HEK293T (cell line): Measurements from ENCODE around the gene TPK1.
A peak's percentile ranks its signal among the peaks of the same experiment; 100 is the strongest.

Experiments used
- CTCF ChIA-PET: fragments of 350-600 bp; formaldehyde crosslinking; extraction: SDS; loops from one replicate; lab custom pipeline; 2021; ENCODE audit warnings: antibody characterized with exemption, inconsistent platforms; lab: Yijun Ruan, JAX
- POLR2A ChIA-PET: fragments of 350-600 bp; formaldehyde crosslinking; extraction: SDS; loops from one replicate; lab custom pipeline; 2020; ENCODE audit warnings: antibody characterized with exemption, inconsistent platforms; lab: Yijun Ruan, JAX
- DNase-seq: peaks from one replicate; pipeline ENCODE4 v3.0.0; 2012; ENCODE audit warnings: mixed read lengths; ENCODE audit errors: extremely low spot score
- ARNT ChIP-seq: fragments of 450-650 bp; IDR thresholded peaks from 2 replicates; pipeline ENCODE4 v1.6.1; 2017; ENCODE audit warnings: mild to moderate bottlenecking
- BHLHE40 ChIP-seq: fragments of 450-650 bp; IDR thresholded peaks from 2 replicates; pipeline ENCODE4 v1.6.1; 2016; ENCODE audit warnings: mild to moderate bottlenecking, moderate library complexity, borderline replicate concordance
- CTBP1 ChIP-seq: fragments of 450-650 bp; IDR thresholded peaks from 2 replicates; pipeline ENCODE4 v1.6.1; 2016; ENCODE audit warnings: borderline replicate concordance
- ELF4 ChIP-seq: fragments of 450-650 bp; IDR thresholded peaks from 2 replicates; pipeline ENCODE4 v1.6.1; 2017; ENCODE audit warnings: antibody characterized with exemption
- FOXA1 ChIP-seq: fragments of 450-650 bp; IDR thresholded peaks from 2 replicates; pipeline ENCODE4 v1.6.1; 2016; ENCODE audit warnings: mild to moderate bottlenecking
- FOXK2 ChIP-seq: fragments of 450-650 bp; IDR thresholded peaks from 2 replicates; pipeline ENCODE4 v1.6.1; 2016; ENCODE audit warnings: mild to moderate bottlenecking
- FOXM1 ChIP-seq: fragments of 450-650 bp; IDR thresholded peaks from 2 replicates; pipeline ENCODE4 v1.6.1; 2017; ENCODE audit warnings: mild to moderate bottlenecking, borderline replicate concordance
- HDGF ChIP-seq: fragments of 450-650 bp; IDR thresholded peaks from 2 replicates; pipeline ENCODE4 v1.6.1; 2017; ENCODE audit warnings: antibody characterized with exemption, borderline replicate concordance
- L3MBTL2 ChIP-seq: fragments of 450-650 bp; conservative IDR thresholded peaks from 2 replicates; pipeline ENCODE4 v1.6.1; 2016; ENCODE audit warnings: mild to moderate bottlenecking
- LEF1 ChIP-seq: fragments of 450-650 bp; IDR thresholded peaks from 2 replicates; pipeline ENCODE4 v1.6.1; 2017; ENCODE audit warnings: mild to moderate bottlenecking, borderline replicate concordance
- NFRKB ChIP-seq: fragments of 450-650 bp; IDR thresholded peaks from 2 replicates; pipeline ENCODE4 v1.6.1; 2016; ENCODE audit warnings: mild to moderate bottlenecking, moderate library complexity
- SP1 ChIP-seq: fragments of 450-650 bp; IDR thresholded peaks from 2 replicates; pipeline ENCODE4 v1.6.1; 2017
- SUZ12 ChIP-seq: fragments of 450-650 bp; IDR thresholded peaks from 2 replicates; pipeline ENCODE4 v1.6.1; 2016; ENCODE audit warnings: mild to moderate bottlenecking
- TARDBP ChIP-seq: fragments of 450-650 bp; IDR thresholded peaks from 2 replicates; pipeline ENCODE4 v1.6.1; 2016
- ZNF384 ChIP-seq: fragments of 450-650 bp; IDR thresholded peaks from 2 replicates; pipeline ENCODE4 v1.6.1; 2016
- TF ChIP-seq, protein P1 (sequence below): fragments of 450-650 bp; IDR thresholded peaks from 2 replicates; pipeline ENCODE4 v1.6.1; 2016

The TPK1 gene

DNA sequence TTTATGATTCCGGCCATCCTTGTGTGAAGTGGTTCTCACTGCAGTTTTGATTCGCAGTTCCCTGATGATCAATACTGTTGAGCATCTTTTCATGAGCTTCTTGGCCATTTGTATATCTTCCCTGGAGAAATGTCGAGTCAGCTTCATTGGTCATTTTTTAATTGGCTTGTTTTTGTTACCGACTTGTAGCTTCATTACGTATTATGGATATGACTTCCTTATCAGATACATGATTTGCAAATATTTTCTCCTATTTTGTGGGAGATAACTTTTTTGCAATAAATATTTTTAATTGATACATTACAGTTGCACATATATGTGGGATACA, 27.4 kb upstream of the TPK1 start:
- POLR2A ChIA-PET = interaction anchor here (0.6 kb wide), 1 partner anchor 27 kb away, joined by 3 read pairs; the partner anchor contains the start of gene TPK1
- CTCF ChIA-PET = no interaction called here
- no peak for TF ChIP-seq FOXK2
- no peak for TF ChIP-seq FOXM1
- no peak for TF ChIP-seq LEF1
- no peak for TF ChIP-seq BHLHE40
- no peak for TF ChIP-seq ELF4
- no peak for TF ChIP-seq FOXA1
- TF ChIP-seq NFRKB = no peak
- TF ChIP-seq L3MBTL2 = no peak
- TF ChIP-seq ARNT = no peak
- TF ChIP-seq SP1 = no peak
- no peak for TF ChIP-seq HDGF
- no peak for TF ChIP-seq TARDBP
- no peak for TF ChIP-seq SUZ12
- TF ChIP-seq CTBP1 = no peak
- TF ChIP-seq ZNF384 = no peak
- TF ChIP-seq, protein P1, sequence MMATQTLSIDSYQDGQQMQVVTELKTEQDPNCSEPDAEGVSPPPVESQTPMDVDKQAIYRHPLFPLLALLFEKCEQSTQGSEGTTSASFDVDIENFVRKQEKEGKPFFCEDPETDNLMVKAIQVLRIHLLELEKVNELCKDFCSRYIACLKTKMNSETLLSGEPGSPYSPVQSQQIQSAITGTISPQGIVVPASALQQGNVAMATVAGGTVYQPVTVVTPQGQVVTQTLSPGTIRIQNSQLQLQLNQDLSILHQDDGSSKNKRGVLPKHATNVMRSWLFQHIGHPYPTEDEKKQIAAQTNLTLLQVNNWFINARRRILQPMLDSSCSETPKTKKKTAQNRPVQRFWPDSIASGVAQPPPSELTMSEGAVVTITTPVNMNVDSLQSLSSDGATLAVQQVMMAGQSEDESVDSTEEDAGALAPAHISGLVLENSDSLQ = no peak
- DNase-seq = no peak

DNA sequence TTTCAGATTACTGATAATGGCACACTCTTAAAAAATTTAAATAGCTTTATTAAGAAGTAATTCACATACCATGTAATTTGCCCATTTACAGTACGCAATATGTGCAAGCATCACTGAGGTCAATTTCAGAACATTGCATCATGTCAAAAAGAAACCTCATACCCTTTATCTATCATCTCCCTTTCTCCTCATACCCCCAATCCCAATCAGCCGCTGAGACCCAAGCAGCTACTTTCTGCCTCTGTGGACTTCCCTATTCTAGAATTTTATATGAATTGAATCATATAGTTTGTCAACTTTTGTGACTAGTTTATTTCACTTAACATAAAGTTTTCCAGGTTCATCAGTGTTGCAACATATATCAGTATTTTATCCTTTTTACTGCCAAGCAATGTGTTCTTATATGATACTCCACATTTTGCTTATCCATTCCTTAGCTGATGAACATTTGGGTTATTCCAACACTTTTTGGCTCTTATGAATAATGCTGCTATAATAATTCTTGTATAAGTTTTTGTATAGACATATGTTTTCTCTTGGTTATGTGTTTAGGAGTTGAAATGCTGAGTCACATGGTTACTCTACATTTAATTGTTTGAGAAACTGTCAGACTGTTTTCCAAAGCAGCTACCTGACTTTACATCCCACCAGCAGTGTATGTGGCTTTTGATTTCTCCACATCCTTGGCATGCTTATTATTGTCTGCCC, 26.9 kb upstream of the TPK1 start:
- ChIA-PET POLR2A (no interaction called here), CTCF (interaction anchor here (0.7 kb wide), 1 partner anchor 986 kb away, joined by 7 read pairs; no protein-coding TSS in a partner anchor)
- TF ChIP-seq SP1 (no peak), NFRKB (no peak), L3MBTL2 (no peak), FOXM1 (no peak), ZNF384 (no peak), FOXK2 (no peak)
- no peak for DNase-seq

DNA sequence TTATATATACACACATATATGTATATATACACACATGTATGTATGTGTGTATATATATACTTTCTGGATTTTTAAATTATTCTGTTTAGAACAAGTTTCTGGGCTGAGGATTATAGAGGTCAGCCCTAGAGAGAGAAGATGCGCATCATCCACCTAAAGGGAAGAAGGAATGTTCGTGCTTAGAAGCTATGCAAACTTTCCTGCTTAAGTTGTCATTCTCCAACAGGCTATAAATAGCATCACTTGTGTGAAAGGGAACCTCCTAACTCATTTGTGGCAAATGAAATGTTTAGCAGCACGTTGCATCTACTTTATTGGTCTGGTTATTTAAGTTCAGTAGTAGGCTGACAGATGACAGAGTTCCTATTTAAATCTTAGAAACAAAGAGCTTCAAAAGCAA, 23.9 kb upstream of the TPK1 start:
- CTCF ChIA-PET = no interaction called here
- no peak for TF ChIP-seq CTBP1
- no peak for TF ChIP-seq L3MBTL2
- TF ChIP-seq LEF1 = no peak
- no peak for TF ChIP-seq FOXK2
- no peak for TF ChIP-seq SP1
- POLR2A ChIA-PET = no interaction called here
- no peak for DNase-seq

DNA sequence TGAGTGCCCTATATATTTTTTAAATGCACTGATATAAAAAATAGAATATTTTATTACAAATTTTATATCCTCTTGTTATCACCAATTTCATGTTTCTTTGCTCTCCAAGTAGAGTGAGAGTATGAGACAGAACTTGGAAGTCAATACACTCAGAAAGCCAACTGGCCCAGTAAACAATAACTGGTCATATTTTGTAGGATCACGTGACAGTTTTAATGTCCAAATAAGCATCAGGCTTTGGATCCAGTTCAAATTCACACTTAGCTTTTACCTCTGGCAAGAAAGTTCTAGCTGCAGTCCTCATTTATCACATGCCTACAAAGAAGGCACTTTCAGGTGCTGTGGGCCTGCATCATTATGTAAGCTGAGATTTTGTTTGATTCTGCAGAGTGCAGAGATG, 21.6 kb upstream of the TPK1 start:
- no peak for TF ChIP-seq FOXA1
- no peak for TF ChIP-seq FOXM1
- TF ChIP-seq LEF1 = no peak
- no peak for TF ChIP-seq NFRKB
- no peak for TF ChIP-seq HDGF
- no peak for TF ChIP-seq SP1
- no peak for TF ChIP-seq ZNF384
- no peak for TF ChIP-seq ARNT
- TF ChIP-seq FOXK2 = no peak
- no peak for TF ChIP-seq SUZ12
- TF ChIP-seq BHLHE40 = no peak
- TF ChIP-seq L3MBTL2 = no peak
- TF ChIP-seq TARDBP = no peak
- TF ChIP-seq CTBP1 = no peak
- DNase-seq = no peak
- ChIA-PET CTCF (no interaction called here), POLR2A (interaction anchor here (1.2 kb wide), 1 partner anchor 22 kb away, joined by 3 read pairs; the partner anchor contains the start of gene TPK1)

- peak; percentile 58 for DNase-seq
- TF ChIP-seq, protein P1 = no peak
- TF ChIP-seq BHLHE40 = no peak
- POLR2A ChIA-PET = no interaction called here
- CTCF ChIA-PET = interaction anchor here (0.6 to 1.0 kb wide), 3 partner anchors 19 to 469 kb away, joined by 3 to 4 read pairs (median 3); partner anchors contain the start of gene TPK1
Measured at GRCh38 chr7:144854839-144855424, 19.1 kb upstream of the TPK1 start.

- POLR2A ChIA-PET = no interaction called here
- no peak for TF ChIP-seq FOXA1
- DNase-seq = no peak
- CTCF ChIA-PET = no interaction called here
Measured at GRCh38 chr7:144853542-144853941, 17.7 kb upstream of the TPK1 start.

DNA sequence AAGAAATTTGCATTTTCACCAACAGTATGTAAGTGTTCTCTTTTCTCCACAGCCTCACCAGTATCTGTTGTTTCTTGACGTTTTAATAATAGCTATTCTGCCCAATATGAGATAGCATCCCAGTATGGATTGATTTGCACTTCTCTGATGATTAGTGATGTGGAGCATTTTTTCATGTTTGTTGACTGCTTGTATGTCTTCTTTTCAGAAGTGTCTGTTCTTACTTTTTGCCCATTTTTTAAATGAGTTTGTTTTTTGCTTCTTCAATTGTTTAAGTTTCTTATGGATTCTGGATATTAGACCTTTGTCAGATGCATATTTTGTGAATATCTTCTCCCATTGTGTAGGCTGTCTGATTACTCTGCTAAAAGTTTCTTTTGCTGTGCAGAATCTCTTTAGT, 12.2 kb upstream of the TPK1 start:
- DNase-seq = no peak
- POLR2A ChIA-PET = no interaction called here
- CTCF ChIA-PET = no interaction called here
- TF ChIP-seq FOXA1 (no peak), SP1 (no peak), FOXK2 (no peak), NFRKB (no peak), FOXM1 (no peak)
